HUES48 (cell line): Measurements from ENCODE around the gene SYNGR2.

Source experiments
- H3K27ac ChIP-seq: one replicate; pipeline ENCODE4 v1.7.0; 2013; ENCODE audit warnings: low read depth, low read length, inconsistent platforms
- H3K27me3 ChIP-seq: 2 replicates; pipeline ENCODE4 v1.6.1; 2013; ENCODE audit warnings: mild to moderate bottlenecking, low read length; ENCODE audit not compliant: control insufficient read depth, insufficient read depth
- H3K36me3 ChIP-seq: 2 replicates; pipeline ENCODE4 v1.6.1; 2013; ENCODE audit warnings: low read length; ENCODE audit not compliant: control insufficient read depth, insufficient read depth
- H3K4me1 ChIP-seq: 2 replicates; pipeline ENCODE4 v1.6.1; 2013; ENCODE audit warnings: mild to moderate bottlenecking, low read length; ENCODE audit not compliant: control insufficient read depth, insufficient read depth
- H3K4me3 ChIP-seq: 2 replicates; pipeline ENCODE4 v1.5.1; 2013; ENCODE audit warnings: mild to moderate bottlenecking, low read depth, low read length
- H3K9ac ChIP-seq: 2 replicates; pipeline ENCODE4 v1.6.1; 2013; ENCODE audit warnings: mild to moderate bottlenecking, low read depth, low read length, moderate library complexity
- H3K9me3 ChIP-seq: 2 replicates; pipeline ENCODE4 v1.6.1; 2013; ENCODE audit warnings: low read length; ENCODE audit not compliant: control insufficient read depth, insufficient read depth

The SYNGR2 gene

DNA sequence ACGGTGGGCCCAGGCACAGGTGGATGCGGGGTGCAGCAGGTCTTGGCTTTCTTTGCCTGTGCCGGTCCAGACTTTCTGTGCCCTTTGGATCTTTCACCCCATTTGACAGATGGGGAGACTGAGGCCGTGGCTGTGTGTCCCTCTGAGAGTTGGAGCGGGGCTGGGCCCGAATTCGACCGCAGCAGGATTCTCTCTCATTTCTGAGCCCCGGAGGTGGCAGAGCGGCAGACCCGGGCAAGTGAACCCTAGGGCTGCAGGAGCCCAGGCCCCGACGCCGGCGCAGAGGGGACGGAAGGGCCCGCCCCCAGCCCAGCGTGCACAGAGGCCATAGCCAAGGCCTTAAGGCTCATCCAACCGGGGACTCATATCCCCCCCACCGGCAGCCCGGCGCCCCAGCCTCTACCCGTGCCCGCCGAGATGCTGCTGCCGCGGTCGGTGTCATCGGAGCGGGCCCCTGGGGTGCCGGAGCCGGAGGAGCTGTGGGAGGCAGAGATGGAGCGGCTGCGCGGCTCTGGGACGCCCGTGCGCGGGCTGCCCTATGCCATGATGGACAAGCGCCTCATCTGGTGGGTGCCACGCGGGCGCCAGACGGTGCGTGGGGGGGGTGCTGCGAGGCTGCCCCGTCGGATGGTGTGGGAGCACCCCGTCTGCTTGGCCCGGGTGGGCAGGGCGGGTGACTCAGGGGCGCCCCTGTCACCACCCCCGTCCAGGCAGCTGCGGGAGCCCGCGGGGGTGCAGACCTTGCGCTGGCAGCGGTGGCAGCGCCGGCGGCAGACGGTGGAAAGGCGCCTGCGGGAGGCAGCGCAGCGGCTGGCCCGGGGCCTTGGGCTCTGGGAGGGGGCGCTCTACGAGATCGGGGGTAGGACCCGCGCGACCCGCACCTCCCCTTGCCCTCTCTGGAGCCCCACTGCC, 37.0 kb upstream of the SYNGR2 start:
- Histone ChIP-seq H3K36me3 (no peaks in the 10 kb centered on the region), H3K27me3 (peaks cover 35% of the 10 kb centered on the region), H3K4me1 (peaks cover 26% of the 10 kb centered on the region), H3K27ac (no peak overlapping the region), H3K9ac (no peak overlapping the region), H3K4me3 (peak overlapping the region; percentile 48; the same call in 1 of the 2 replicates), H3K9me3 (no peaks in the 10 kb centered on the region)

DNA sequence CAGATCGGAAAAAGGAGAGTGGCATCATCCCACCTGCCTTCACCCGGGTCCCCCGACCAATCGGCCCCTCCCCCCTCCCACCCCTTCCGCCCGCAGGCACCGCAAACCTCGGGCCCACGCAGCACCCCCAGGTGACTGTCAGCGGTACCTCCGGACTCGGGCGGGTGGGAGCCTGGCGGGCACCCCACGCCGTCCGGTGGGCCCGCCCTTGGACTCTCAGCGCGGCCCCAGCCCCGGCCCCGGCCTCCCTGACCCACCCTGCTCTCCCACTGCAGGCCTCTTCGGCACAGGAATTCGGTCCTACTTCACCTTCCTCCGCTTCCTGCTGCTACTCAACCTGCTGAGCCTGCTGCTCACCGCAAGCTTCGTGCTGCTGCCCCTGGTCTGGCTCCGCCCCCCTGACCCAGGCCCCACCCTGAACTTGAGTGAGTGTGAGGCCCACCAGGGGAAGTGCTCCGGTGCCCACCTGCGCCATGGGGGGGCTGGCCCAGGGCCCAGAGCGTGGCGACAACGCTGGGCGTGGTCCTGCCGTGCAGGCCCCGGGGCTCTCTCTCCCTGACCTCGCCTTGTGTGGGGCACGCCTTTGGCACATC, 36.2 kb upstream of the SYNGR2 start:
- Histone ChIP-seq H3K36me3 (no peaks in the 10 kb centered on the region), H3K27ac (no peak overlapping the region), H3K27me3 (peaks cover 35% of the 10 kb centered on the region), H3K9me3 (no peaks in the 10 kb centered on the region), H3K4me1 (peaks cover 20% of the 10 kb centered on the region), H3K4me3 (peak overlapping the region; percentile 48), H3K9ac (no peak overlapping the region)

DNA sequence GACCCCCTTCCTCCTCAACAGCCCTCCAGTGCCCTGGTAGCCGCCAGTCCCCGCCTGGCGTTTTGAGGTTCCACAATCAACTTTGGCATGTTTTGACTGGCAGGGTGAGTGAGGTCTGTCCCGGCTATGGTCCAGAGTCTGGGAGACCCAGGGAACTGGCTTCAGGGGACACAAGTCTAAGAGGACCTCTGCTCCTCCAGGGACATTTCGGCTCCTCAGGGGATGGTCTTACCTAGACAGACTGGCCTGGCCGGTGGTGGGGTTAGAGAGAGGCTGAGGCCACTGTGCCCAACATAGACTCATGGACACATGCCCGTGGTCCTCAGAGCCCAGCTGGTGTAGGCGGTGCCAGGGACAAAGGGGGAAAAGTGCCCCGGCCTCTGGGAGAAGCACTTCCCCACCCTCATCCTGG, 35.6 kb upstream of the SYNGR2 start:
- no peaks in the 10 kb centered on the region for H3K9me3 ChIP-seq
- peaks cover 35% of the 10 kb centered on the region for H3K27me3 ChIP-seq
- H3K36me3 ChIP-seq: no peaks in the 10 kb centered on the region
- no peak overlapping the region for H3K27ac ChIP-seq
- H3K4me1 ChIP-seq: peaks cover 17% of the 10 kb centered on the region; the same call in 1 of the 2 replicates
- no peak overlapping the region for H3K4me3 ChIP-seq
- no peak overlapping the region for H3K9ac ChIP-seq

DNA sequence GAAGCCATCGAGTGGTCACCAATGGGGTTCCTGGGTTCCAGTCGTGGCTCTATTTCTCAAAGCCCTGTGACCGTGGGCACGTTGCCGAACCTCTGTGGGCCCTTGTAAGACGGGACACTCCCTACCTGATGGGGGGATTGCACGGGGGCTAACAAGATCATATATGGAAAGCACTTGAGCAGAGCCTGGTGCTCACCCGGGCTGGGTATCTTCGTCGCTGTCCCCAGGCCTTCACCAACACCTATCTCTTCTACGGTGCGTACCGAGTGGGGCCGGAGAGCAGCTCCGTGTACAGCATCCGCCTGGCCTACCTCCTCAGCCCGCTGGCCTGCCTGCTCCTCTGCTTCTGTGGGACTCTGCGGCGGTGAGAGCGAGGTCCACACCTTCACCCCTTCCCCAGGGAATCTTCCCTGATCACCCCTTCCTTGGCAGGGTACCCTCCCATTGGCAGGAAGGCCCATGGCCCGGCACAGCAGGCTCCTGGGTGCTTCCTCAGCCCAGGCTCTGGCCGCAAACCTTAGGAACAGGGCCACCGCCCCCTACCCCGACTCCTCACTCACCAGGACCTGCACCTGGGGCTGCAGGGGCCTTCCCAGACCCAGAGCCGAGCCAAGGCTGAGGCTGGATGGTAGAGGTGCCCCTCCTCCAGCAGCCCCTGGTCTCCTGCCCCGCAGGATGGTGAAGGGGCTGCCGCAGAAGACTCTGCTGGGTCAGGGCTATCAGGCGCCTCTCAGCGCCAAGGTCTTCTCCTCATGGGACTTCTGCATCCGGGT, 35.0 kb upstream of the SYNGR2 start:
- H3K9ac ChIP-seq: no peak overlapping the region
- no peaks in the 10 kb centered on the region for H3K36me3 ChIP-seq
- no peak overlapping the region for H3K4me3 ChIP-seq
- H3K9me3 ChIP-seq: no peaks in the 10 kb centered on the region
- H3K27ac ChIP-seq: no peak overlapping the region
- H3K27me3 ChIP-seq: peaks cover 35% of the 10 kb centered on the region
- H3K4me1 ChIP-seq: peaks cover 17% of the 10 kb centered on the region; the same call in 1 of the 2 replicates

DNA sequence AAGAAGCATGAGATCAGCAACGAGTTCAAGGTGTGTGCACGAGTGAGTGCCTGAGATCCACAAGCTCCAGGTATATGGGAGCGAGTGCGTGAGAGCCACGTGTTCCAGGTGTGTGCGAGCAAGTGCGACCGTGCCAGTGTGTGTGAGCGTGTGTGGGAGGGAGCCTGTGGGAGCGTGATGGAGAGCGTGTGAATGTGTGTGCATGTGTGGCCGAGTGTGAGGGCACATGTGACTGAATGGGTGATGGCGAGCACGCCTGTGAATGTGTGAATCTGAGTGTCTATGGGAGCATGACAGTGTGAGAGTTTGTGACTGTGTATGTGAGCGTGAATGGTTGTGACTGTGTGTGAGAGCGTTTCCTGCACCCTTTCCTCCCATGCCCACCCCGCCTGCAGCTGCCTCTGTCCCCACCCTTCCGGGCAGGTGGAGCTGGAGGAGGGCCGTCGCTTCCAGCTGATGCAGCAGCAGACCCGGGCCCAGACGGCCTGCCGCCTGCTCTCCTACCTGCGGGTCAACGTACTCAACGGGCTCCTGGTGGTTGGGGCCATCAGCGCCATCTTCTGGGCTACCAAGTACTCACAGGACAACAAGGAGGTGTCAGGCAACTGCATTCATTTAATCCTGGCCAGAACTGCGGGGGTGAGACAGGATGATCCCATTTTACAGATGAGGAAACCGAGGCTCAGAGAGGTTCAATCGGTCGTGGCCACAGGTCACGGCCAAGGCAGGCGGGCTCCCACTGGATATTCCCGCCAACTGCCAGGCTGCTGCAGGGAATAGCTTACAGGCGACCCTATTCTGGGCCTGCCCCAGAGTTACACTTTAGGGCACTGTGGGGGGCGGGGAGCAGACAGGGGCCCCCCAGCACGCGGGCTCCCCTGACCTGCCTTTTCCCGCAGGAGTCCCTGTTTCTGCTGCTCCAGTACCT, 34.1 kb upstream of the SYNGR2 start:
- H3K27me3 ChIP-seq: peaks cover 35% of the 10 kb centered on the region
- no peaks in the 10 kb centered on the region for H3K9me3 ChIP-seq
- H3K4me1 ChIP-seq: peaks cover 14% of the 10 kb centered on the region; the same call in 1 of the 2 replicates
- H3K27ac ChIP-seq: no peak overlapping the region
- no peak overlapping the region for H3K9ac ChIP-seq
- H3K4me3 ChIP-seq: no peak overlapping the region
- no peaks in the 10 kb centered on the region for H3K36me3 ChIP-seq

DNA sequence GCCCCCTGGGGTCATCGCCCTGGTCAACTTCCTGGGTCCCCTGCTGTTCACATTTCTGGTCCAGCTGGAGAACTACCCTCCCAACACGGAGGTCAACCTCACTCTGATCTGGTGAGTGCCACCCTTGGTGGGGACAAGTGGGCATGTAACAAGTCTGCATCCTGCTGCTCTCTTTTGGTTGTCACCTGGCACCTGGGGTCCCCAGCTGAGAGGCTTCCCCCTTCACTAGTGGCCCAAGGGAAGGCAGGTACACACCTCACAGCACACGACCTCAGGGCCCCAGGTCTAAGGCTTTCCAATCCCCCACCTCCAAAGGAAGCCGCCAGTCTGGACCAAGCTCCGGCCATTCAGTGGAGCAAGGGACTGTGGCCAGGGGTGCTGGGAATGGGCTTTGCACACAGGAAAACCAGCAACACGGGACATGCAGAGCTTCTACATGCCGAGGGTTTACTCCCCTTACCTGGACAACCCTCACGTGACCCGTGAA, 33.4 kb upstream of the SYNGR2 start:
- no peaks in the 10 kb centered on the region for H3K36me3 ChIP-seq
- no peak overlapping the region for H3K9ac ChIP-seq
- H3K27ac ChIP-seq: no peak overlapping the region
- H3K4me3 ChIP-seq: no peak overlapping the region
- no peaks in the 10 kb centered on the region for H3K9me3 ChIP-seq
- H3K4me1 ChIP-seq: peaks cover 11% of the 10 kb centered on the region; the same call in 1 of the 2 replicates
- peaks cover 35% of the 10 kb centered on the region for H3K27me3 ChIP-seq

DNA sequence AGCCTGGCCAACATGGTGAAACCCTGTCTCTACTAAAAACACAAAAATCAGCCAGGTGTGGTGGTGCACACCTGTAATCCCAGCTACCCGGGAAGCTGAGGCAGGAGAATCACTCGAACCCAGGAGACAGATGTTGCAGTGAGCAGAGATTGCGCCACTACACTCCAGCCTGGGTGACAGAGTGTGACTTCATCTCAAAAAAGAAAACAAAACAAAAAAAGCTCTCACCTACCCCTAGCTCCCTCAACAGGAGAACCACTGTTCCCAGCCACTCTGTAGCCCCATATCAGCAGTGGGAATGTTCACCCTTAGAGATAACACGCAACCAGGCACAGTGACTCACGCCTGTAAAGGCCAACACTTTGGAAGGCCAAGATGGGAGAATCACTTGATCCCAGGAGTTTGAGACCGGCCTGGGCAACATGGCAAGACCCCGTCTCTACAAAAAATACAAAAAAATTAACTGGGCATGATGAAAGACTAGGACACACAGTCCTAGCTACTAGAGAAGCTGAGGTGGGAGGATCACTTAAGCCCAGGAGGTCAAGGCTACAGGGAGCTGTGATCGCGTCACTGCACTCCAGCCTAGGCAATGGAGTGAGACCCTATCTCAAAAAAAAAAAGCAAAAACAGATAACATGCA, 32.4 kb upstream of the SYNGR2 start:
- Histone ChIP-seq H3K4me3 (no peak overlapping the region), H3K4me1 (0 out of 2 replicates have a peak, but pooled peaks cover 5% of the 10 kb centered on the region), H3K27me3 (peaks cover 28% of the 10 kb centered on the region), H3K36me3 (no peaks in the 10 kb centered on the region), H3K27ac (no peak overlapping the region), H3K9ac (no peak overlapping the region), H3K9me3 (no peaks in the 10 kb centered on the region)

DNA sequence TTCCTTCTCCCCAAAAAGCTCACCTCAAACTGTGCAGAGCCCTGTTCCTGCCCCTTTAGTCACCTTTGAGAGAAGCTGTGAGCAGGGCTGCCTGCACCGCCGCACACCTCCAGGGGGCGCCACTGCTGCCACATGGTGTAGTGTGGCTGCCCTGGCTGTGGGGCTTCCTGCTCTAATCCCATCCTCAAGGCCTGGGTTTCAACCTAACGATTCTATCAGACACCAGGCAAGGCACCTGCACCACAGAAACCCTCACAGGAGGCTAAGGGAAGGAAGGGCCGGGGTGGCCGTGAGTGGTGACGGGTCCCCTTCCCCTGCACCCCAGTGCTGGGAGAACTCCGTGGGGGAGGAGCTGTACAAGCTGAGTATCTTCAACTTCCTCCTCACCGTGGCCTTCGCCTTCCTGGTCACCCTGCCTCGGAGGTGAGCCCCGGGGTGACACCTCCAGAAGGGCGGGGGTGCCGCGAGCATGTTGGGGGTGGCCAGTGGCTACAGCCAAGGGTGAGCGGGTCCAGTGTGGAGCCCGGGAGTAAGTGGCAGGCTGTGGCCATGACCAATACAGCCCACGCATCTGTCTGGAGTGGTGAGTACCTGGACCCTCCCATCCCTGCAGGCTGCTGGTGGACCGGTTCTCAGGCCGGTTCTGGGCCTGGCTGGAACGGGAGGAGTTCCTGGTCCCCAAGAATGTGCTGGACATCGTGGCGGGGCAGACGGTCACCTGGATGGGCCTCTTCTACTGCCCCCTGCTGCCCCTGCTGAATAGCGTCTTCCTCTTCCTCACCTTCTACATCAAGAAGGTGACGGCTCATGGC, 30.8 kb upstream of the SYNGR2 start:
- Histone ChIP-seq H3K36me3 (no peaks in the 10 kb centered on the region), H3K9me3 (no peaks in the 10 kb centered on the region), H3K4me1 (0 out of 2 replicates have a peak, but pooled peaks cover 2% of the 10 kb centered on the region), H3K9ac (no peak overlapping the region), H3K27me3 (peaks cover 16% of the 10 kb centered on the region), H3K27ac (no peak overlapping the region), H3K4me3 (no peak overlapping the region)

DNA sequence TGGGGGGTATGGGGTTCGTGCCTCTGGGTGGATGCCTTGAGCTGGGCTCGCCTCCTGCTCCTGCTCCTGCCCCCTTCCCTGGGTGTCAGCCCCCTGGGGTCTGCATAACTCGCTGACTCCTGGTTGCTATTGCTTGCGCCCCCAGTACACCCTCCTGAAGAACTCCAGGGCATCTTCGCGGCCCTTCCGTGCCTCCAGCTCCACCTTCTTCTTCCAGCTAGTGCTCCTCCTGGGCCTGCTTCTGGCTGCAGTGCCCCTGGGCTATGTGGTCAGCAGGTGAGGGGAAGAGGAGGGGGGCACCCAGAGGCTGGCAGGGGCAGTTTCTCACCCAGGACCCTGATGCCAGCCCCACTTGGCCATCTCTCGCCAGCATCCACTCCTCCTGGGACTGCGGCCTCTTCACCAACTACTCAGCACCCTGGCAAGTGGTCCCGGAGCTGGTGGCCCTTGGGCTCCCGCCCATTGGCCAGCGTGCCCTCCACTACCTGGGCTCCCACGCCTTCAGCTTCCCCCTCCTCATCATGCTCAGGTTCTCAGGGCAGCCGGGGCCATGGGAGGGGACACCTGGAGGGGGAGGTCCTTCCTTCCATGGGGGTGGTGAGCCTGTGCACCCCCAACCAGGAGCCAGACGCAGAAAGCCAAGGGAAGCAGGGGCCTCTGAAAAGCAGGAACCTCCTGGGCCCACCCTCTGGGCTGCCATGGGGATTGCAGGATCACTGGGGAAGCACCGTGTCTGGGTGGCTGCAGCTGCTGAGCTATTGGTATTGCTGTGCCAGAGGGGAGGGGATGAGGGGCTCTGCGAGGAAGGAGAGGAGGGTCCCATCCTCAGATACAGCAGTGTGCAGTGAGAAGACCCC, 29.9 kb upstream of the SYNGR2 start:
- Histone ChIP-seq H3K27ac (no peak overlapping the region), H3K4me1 (no peaks in the 10 kb centered on the region), H3K9me3 (no peaks in the 10 kb centered on the region), H3K27me3 (peaks cover 8% of the 10 kb centered on the region), H3K36me3 (no peaks in the 10 kb centered on the region), H3K9ac (no peak overlapping the region), H3K4me3 (no peak overlapping the region)
